HK-2 (cell line): ENCODE measurements around the gene FSIP1.

Source experiments
- DNase-seq: peaks from one replicate; pipeline ENCODE4 v3.0.0-alpha.2; 2018; ENCODE audit not compliant: unreplicated experiment

The FSIP1 gene

GRCh38 chr15:39684233-39684632 lies 98.4 kb downstream of the FSIP1 start:
- no peak for DNase-seq

- no peak for DNase-seq
Measured at GRCh38 chr15:39682366-39682765, 100.3 kb downstream of the FSIP1 start.

- DNase-seq = no peak
Measured at GRCh38 chr15:39680868-39681267, 101.8 kb downstream of the FSIP1 start.

- no peak for DNase-seq
Measured at GRCh38 chr15:39672666-39673065, 110.0 kb downstream of the FSIP1 start.

GRCh38 chr15:39672184-39672583 lies 110.5 kb downstream of the FSIP1 start:
- no peak for DNase-seq

- no peak for DNase-seq
Measured at GRCh38 chr15:39670687-39671086, 112.0 kb downstream of the FSIP1 start.

- no peak for DNase-seq
Measured at GRCh38 chr15:39669661-39670060, 113.0 kb downstream of the FSIP1 start.

- DNase-seq = no peak
Measured at GRCh38 chr15:39669241-39669640, 113.4 kb downstream of the FSIP1 start.

- DNase-seq = no peak
Measured at GRCh38 chr15:39668457-39668856, 114.2 kb downstream of the FSIP1 start.

GRCh38 chr15:39667382-39668127 lies 115.1 kb downstream of the FSIP1 start:
- no peak for DNase-seq

- no peak for DNase-seq
Measured at GRCh38 chr15:39666677-39667076, 116.0 kb downstream of the FSIP1 start.

GRCh38 chr15:39665629-39666250 lies 116.9 kb downstream of the FSIP1 start:
- no peak for DNase-seq

GRCh38 chr15:39663704-39664250 lies 118.9 kb downstream of the FSIP1 start:
- no peak for DNase-seq

GRCh38 chr15:39661776-39662175 lies 120.9 kb downstream of the FSIP1 start:
- no peak for DNase-seq

GRCh38 chr15:39658740-39659139 lies 123.9 kb downstream of the FSIP1 start:
- no peak for DNase-seq

- DNase-seq = no peak
Measured at GRCh38 chr15:39657668-39658067, 125.0 kb downstream of the FSIP1 start.

- DNase-seq = no peak
Measured at GRCh38 chr15:39657181-39657580, 125.5 kb downstream of the FSIP1 start.

- no peak for DNase-seq
Measured at GRCh38 chr15:39654304-39654703, 128.3 kb downstream of the FSIP1 start.

- DNase-seq = no peak
Measured at GRCh38 chr15:39651881-39652280, 130.8 kb downstream of the FSIP1 start.

- no peak for DNase-seq
Measured at GRCh38 chr15:39651295-39651694, 131.3 kb downstream of the FSIP1 start.

GRCh38 chr15:39649757-39650156 lies 132.9 kb downstream of the FSIP1 start:
- DNase-seq = no peak

- DNase-seq = no peak
Measured at GRCh38 chr15:39646425-39646824, 136.2 kb downstream of the FSIP1 start.

GRCh38 chr15:39645976-39646257 lies 136.7 kb downstream of the FSIP1 start:
- no peak for DNase-seq
